ENCODE results near the gene HOXC12. TPM values are rescaled to one million over a fixed set of nuclear protein-coding genes. Genes with fewer than 3 reads are reported as not detected.

Gene HOXC12
- total RNA-seq, 1 experiment from 2014 or later: not detected

GRCh38 chr12:54005531-54005852 is 50.8 kb downstream of the HOXC12 start:
- no peak for DNase-seq (ENCODE audit: low read depth)

GRCh38 chr12:54005853-54006558 is 51.3 kb downstream of the HOXC12 start:
- DNase-seq (ENCODE audit: low read depth): peak; percentile 76

GRCh38 chr12:54006559-54007220 is 52.0 kb downstream of the HOXC12 start:
- no peak for DNase-seq (ENCODE audit: low read depth)

GRCh38 chr12:54007538-54008259 is 53.0 kb downstream of the HOXC12 start:
- no peak for DNase-seq (ENCODE audit: low read depth)

GRCh38 chr12:54008260-54008552 is 53.5 kb downstream of the HOXC12 start:
- no peak for DNase-seq (ENCODE audit: low read depth)

Small RNA genes within 50 kb of the gene (small RNA-seq; reads per million reads assigned to genes)
- gene AC012531.3 (not detected), gene AC012531.4 (not detected), gene MIR196A2 (5.2 reads per million, percentile 89 among the genes with 10 or more reads in this experiment), gene RF01905 (not detected), gene RF01906 (not detected)

Other genes starting within 250 kb of the HOXC12 start
- gene CALCOCO1, start 227.5 kb upstream of the HOXC12 start, total RNA-seq (2014; rRNA removed; shearing (Covaris generic)): 17.0 and 24.6 TPM in 2 replicates
- gene CISTR, start 202.9 kb upstream of the HOXC12 start, total RNA-seq (2014; rRNA removed; shearing (Covaris generic)): not detected in 2 replicates
- gene HOXC13, start 16.1 kb upstream of the HOXC12 start, total RNA-seq (2014; rRNA removed; shearing (Covaris generic)): 6.6 and 6.9 TPM in 2 replicates
- not detected in 2 replicates for gene HOXC11, start 18.2 kb downstream of the HOXC12 start, total RNA-seq (2014; rRNA removed; shearing (Covaris generic))
- 0.88 TPM in 1 of 2 replicates, not detected in the other for gene HOTAIR, start 20.1 kb downstream of the HOXC12 start, total RNA-seq (2014; rRNA removed; shearing (Covaris generic))
- gene HOXC10, start 30.2 kb downstream of the HOXC12 start, total RNA-seq (2014; rRNA removed; shearing (Covaris generic)): 2.7 and 3.8 TPM in 2 replicates
- gene HOXC9, start 45.3 kb downstream of the HOXC12 start, total RNA-seq (2014; rRNA removed; shearing (Covaris generic)): 9.7 and 12.2 TPM in 2 replicates
- 1.9 and 2.9 TPM in 2 replicates for gene HOXC8, start 54.1 kb downstream of the HOXC12 start, total RNA-seq (2014; rRNA removed; shearing (Covaris generic))
- 1.3 and 2.0 TPM in 2 replicates for gene HOXC6, start 73.5 kb downstream of the HOXC12 start, total RNA-seq (2014; rRNA removed; shearing (Covaris generic))
- gene HOXC5, start 78.1 kb downstream of the HOXC12 start, total RNA-seq (2014; rRNA removed; shearing (Covaris generic)): 0.70 and 2.3 TPM in 2 replicates
- gene HOXC4, start 98.9 kb downstream of the HOXC12 start, total RNA-seq (2014; rRNA removed; shearing (Covaris generic)): 1.8 and 1.9 TPM in 2 replicates
- 90.4 and 101 TPM in 2 replicates for gene SMUG1, start 234.1 kb downstream of the HOXC12 start, total RNA-seq (2014; rRNA removed; shearing (Covaris generic))